Astrocyte of the cerebellum (primary cell): ENCODE measurements around the gene SMYD3.

Experiments used
- DNase-seq: peaks from one replicate; pipeline ENCODE4 v3.0.0-alpha.2; 2011; ENCODE audit warnings: low read depth
- H3K4me3 ChIP-seq: 2 replicates; pipeline ENCODE4 v1.5.1; 2011; ENCODE audit warnings: mild to moderate bottlenecking, low read depth, low read length, moderate library complexity
- CTCF ChIP-seq: IDR thresholded peaks from 2 replicates; pipeline ENCODE4 v1.5.1; 2012; ENCODE audit warnings: low read length, low read depth, moderate library complexity, mild to moderate bottlenecking; ENCODE audit errors: missing control alignments
- in situ Hi-C: cut with HindIII; loops from 2 replicates; pipeline ENCODE4 v1.10.0; 2017; ENCODE audit warnings: low sequenced_read_pairs

Gene SMYD3

GRCh38 chr1:246304484-246305259 lies 202.4 kb downstream of the SMYD3 start:
- no peak overlapping the region for H3K4me3 ChIP-seq
- in situ Hi-C loops: no loop called here
- DNase-seq: no peak
- TF ChIP-seq CTCF: no peak

GRCh38 chr1:246302711-246303317 lies 204.3 kb downstream of the SMYD3 start:
- no peak for DNase-seq
- no peak for TF ChIP-seq CTCF
- in situ Hi-C loops: no loop called here
- no peak overlapping the region for H3K4me3 ChIP-seq

GRCh38 chr1:246302251-246302625 lies 204.8 kb downstream of the SMYD3 start:
- in situ Hi-C loops: no loop called here
- H3K4me3 ChIP-seq: no peak overlapping the region
- TF ChIP-seq CTCF: no peak
- DNase-seq: no peak

GRCh38 chr1:246301553-246302250 lies 205.4 kb downstream of the SMYD3 start:
- in situ Hi-C loops: no loop called here
- no peak for DNase-seq
- no peak overlapping the region for H3K4me3 ChIP-seq
- no peak for TF ChIP-seq CTCF

- no peak for DNase-seq
- no peak overlapping the region for H3K4me3 ChIP-seq
- in situ Hi-C loops: no loop called here
- TF ChIP-seq CTCF: no peak
These were observed 206.2 kb downstream of the SMYD3 start for GRCh38 chr1:246300626-246301549.
